PC-3 (cell line): Measurements from ENCODE around the gene GLMN. TPM values are rescaled to one million over a fixed set of nuclear protein-coding genes. Genes with fewer than 3 reads are reported as not detected.
"Not testable (repeated sequence)": the region's sequence is repeated elsewhere in the genome, so short reads cannot be mapped to it uniquely, and the experiment has no call there.

Source experiments
- ATAC-seq: fragments of 200-7000 bp; cut with Tn5 transposase; 2 replicates; pipeline ENCODE4 v1.9.1; 2020; ENCODE audit warnings: mild to moderate bottlenecking, moderate library complexity
- BruUV-seq: library from RNA; stranded (reverse); fragments of 400-500 nt; replicated peaks from 2 replicates; lab custom pipeline; 2021; lab: Mats Ljungman, UMichigan
- CTCF ChIA-PET: fragments of 300-600 bp; sonication (Branson Sonifier 250); formaldehyde crosslinking; loops from one replicate; lab custom pipeline; 2022; ENCODE audit warnings: antibody characterized with exemption; lab: Charles Lee
- POLR2A ChIA-PET: fragments of 300-600 bp; sonication (Branson Sonifier 250); formaldehyde crosslinking; loops from one replicate; lab custom pipeline; 2022; ENCODE audit warnings: antibody characterized with exemption; ENCODE audit not compliant: unreplicated experiment; lab: Charles Lee
- DNase-seq: peaks from one replicate; pipeline ENCODE4 v3.0.0-alpha.2; 2015
- H2AFZ ChIP-seq: fragments of 300-600 bp; sonication (generic); 2 replicates; pipeline ENCODE4 v1.6.0; 2016; ENCODE audit warnings: antibody characterized with exemption, low read length
- H3F3A ChIP-seq: fragments of 300-600 bp; sonication (generic); one replicate; pipeline ENCODE4 v1.6.0; 2017; ENCODE audit warnings: antibody characterized with exemption, low read length, control low read depth, mild to moderate bottlenecking; ENCODE audit not compliant: unreplicated experiment
- H3K27ac ChIP-seq: fragments of 300-600 bp; sonication (generic); 2 replicates; pipeline ENCODE4 v1.5.1; 2016; ENCODE audit warnings: mild to moderate bottlenecking, low read length
- H3K27me3 ChIP-seq: fragments of 300-600 bp; sonication (generic); 2 replicates; pipeline ENCODE4 v1.6.1; 2016; ENCODE audit warnings: low read length, mixed read lengths
- H3K36me3 ChIP-seq: fragments of 300-600 bp; sonication (generic); 2 replicates; pipeline ENCODE4 v1.6.1; 2016; ENCODE audit warnings: low read depth, mixed run types, low read length, mixed read lengths
- H3K4me1 ChIP-seq: fragments of 300-600 bp; sonication (generic); 2 replicates; pipeline ENCODE4 v1.5.1; 2016; ENCODE audit warnings: low read length; ENCODE audit not compliant: insufficient read depth
- H3K4me2 ChIP-seq: fragments of 300-600 bp; sonication (generic); 2 replicates; pipeline ENCODE4 v1.6.0; 2016; ENCODE audit warnings: low read length
- H3K4me3 ChIP-seq: fragments of 300-600 bp; sonication (generic); 2 replicates; pipeline ENCODE4 v1.5.1; 2016; ENCODE audit warnings: mild to moderate bottlenecking, low read length, mixed read lengths
- H3K79me2 ChIP-seq: fragments of 300-600 bp; sonication (generic); 2 replicates; pipeline ENCODE4 v1.6.1; 2017; ENCODE audit warnings: low read length, mixed read lengths
- H3K9ac ChIP-seq: fragments of 300-600 bp; sonication (generic); 2 replicates; pipeline ENCODE4 v1.6.0; 2016; ENCODE audit warnings: mild to moderate bottlenecking, low read length
- H3K9me2 ChIP-seq: fragments of 300-600 bp; sonication (generic); replicated peaks from 2 replicates; pipeline ENCODE4 v1.6.1; 2016; ENCODE audit warnings: mixed run types, low read length, mixed read lengths
- H3K9me3 ChIP-seq: fragments of 300-600 bp; sonication (generic); 2 replicates; pipeline ENCODE4 v1.6.1; 2016; ENCODE audit warnings: low read length, mixed read lengths
- H4K20me1 ChIP-seq: fragments of 300-600 bp; sonication (generic); 2 replicates; pipeline ENCODE4 v1.6.1; 2016; ENCODE audit warnings: low read length, mixed read lengths
- EZH2 ChIP-seq: fragments of 300-600 bp; sonication (generic); IDR thresholded peaks from one replicate; pipeline ENCODE4 v1.6.1; 2017; ENCODE audit warnings: antibody characterized with exemption, mild to moderate bottlenecking, low read length; ENCODE audit not compliant: unreplicated experiment
- EZH2phosphoT487 ChIP-seq: fragments of 300-600 bp; sonication (generic); IDR thresholded peaks from 2 replicates; pipeline ENCODE4 v1.6.1; 2018; ENCODE audit warnings: mild to moderate bottlenecking, antibody characterized with exemption, low read length, borderline replicate concordance
- intact Hi-C: fragments of 100-400 bp; cut with micrococcal nuclease; formaldehyde crosslinking; loops from 2 replicates; pipeline ENCODE4 v1.9.0; 2023
- total RNA-seq: library from RNA; depleted of rRNA; stranded (reverse); fragments of >200 nt; gene quantifications from 2 replicates; pipeline ENCODE4 v1.2.3, GENCODE V29; 2014
- TF ChIP-seq, protein P1 (sequence below): fragments of 300-600 bp; sonication (generic); conservative IDR thresholded peaks from 2 replicates; pipeline ENCODE4 v1.5.1; 2017; ENCODE audit warnings: antibody characterized with exemption, low read depth, mild to moderate bottlenecking, low read length

GLMN gene
- total RNA-seq, 1 experiment from 2014 or later, result 13.6 TPM

DNA sequence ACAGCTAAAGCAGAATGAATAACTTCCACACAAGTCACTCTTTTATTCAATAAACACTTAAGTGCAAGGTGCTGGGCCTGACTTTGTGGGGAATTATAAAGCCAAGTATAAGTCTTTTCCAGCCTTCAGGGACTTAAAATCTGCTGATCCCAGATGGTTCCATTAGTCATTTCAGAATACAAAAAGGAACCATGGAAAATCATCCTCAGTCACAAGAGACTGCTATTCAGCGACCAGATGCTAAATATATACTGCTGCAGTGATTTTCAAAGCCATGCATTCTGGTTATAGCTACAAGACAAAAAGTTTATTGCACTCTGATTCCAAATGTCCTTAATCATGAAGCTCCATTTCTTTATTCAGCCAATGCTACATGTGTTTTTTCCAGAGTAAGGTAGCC, 25.7 kb downstream of the GLMN start:
- no peaks in the 10 kb centered on the region for H3K9me2 ChIP-seq
- H3K27ac ChIP-seq, result no peak overlapping the region
- CTCF ChIA-PET, result no interaction called here
- H4K20me1 ChIP-seq, result no peaks in the 10 kb centered on the region
- ATAC-seq (no peak), DNase-seq (no peak)
- TF ChIP-seq EZH2, result no peak
- TF ChIP-seq, protein P1, sequence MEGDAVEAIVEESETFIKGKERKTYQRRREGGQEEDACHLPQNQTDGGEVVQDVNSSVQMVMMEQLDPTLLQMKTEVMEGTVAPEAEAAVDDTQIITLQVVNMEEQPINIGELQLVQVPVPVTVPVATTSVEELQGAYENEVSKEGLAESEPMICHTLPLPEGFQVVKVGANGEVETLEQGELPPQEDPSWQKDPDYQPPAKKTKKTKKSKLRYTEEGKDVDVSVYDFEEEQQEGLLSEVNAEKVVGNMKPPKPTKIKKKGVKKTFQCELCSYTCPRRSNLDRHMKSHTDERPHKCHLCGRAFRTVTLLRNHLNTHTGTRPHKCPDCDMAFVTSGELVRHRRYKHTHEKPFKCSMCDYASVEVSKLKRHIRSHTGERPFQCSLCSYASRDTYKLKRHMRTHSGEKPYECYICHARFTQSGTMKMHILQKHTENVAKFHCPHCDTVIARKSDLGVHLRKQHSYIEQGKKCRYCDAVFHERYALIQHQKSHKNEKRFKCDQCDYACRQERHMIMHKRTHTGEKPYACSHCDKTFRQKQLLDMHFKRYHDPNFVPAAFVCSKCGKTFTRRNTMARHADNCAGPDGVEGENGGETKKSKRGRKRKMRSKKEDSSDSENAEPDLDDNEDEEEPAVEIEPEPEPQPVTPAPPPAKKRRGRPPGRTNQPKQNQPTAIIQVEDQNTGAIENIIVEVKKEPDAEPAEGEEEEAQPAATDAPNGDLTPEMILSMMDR, result no peak
- TF ChIP-seq EZH2phosphoT487, result no peak
- 0 out of 2 replicates have a peak, but pooled peaks cover 5% of the 10 kb centered on the region for H3K4me1 ChIP-seq
- no peaks in the 10 kb centered on the region for H3K27me3 ChIP-seq
- no TSS peak for BruUV-seq
- POLR2A ChIA-PET, result interaction anchor here (0.6 kb wide), 1 partner anchor 113 kb away, joined by 7 read pairs; no protein-coding TSS in a partner anchor
- peaks cover 26% of the 10 kb centered on the region for H3K36me3 ChIP-seq
- no peak overlapping the region for H2AFZ ChIP-seq
- no peak overlapping the region for H3K4me2 ChIP-seq
- H3F3A ChIP-seq, result no peaks in the 10 kb centered on the region
- intact Hi-C loops, result no loop called here
- H3K9ac ChIP-seq, result no peak overlapping the region
- H3K9me3 ChIP-seq, result no peaks in the 10 kb centered on the region
- H3K79me2 ChIP-seq, result no peaks in the 10 kb centered on the region
- no peak overlapping the region for H3K4me3 ChIP-seq

DNA sequence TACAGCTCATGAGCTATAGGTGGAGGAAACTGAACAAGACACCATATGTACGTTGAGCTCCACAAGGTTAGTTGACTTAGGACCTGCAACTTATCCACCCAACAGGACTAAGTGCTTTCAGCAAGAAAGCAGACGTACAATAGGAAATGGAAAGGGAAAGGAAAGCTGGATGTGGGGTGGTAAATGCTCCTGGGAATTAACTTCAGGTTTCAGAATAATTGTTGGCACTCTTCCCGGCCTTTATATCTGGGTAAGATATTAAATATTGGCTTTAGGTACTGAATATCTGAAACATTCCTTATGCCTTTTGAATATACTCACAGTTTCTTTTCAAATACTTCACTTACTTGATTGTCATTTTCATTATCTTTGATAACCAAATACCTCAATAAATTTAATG, 36.3 kb downstream of the GLMN start:
- no peaks in the 10 kb centered on the region for H3K79me2 ChIP-seq
- H3F3A ChIP-seq, result no peaks in the 10 kb centered on the region
- H3K27ac ChIP-seq, result no peak overlapping the region
- no peak overlapping the region for H3K4me3 ChIP-seq
- ATAC-seq, result no peak
- no peak overlapping the region for H3K9ac ChIP-seq
- no peak for DNase-seq
- intact Hi-C loops, result no loop called here
- BruUV-seq, result no TSS peak
- no peak overlapping the region for H2AFZ ChIP-seq
- TF ChIP-seq, protein P1, result no peak
- TF ChIP-seq EZH2phosphoT487 (no peak), EZH2 (no peak)
- H3K27me3 ChIP-seq, result no peaks in the 10 kb centered on the region
- ChIA-PET CTCF (interaction anchor here (0.7 kb wide), 1 partner anchor 851 kb away, joined by 3 read pairs; no protein-coding TSS in a partner anchor), POLR2A (no interaction called here)
- H3K9me3 ChIP-seq, result no peaks in the 10 kb centered on the region
- H3K9me2 ChIP-seq, result no peaks in the 10 kb centered on the region
- no peaks in the 10 kb centered on the region for H4K20me1 ChIP-seq
- H3K4me1 ChIP-seq, result no peaks in the 10 kb centered on the region
- peaks cover 3% of the 10 kb centered on the region for H3K36me3 ChIP-seq
- H3K4me2 ChIP-seq, result no peak overlapping the region

DNA sequence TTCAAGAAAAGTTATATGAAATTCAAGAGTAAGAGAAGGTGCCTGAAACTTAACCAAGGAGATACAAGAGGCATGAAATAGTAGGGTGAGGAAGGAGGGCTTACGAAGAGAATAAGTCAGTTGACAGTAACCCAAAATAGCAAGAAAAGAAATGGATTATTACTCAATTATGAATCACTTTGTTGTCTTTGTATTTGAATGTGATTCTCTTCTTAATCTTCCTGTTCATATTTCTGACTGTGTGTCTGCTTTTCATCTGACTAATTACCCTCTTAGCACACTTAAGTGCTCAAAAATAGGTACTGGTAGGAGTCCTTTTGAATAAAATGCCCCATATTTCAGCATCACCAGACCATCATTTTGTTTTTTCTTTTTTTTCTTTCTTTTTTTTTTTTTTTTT, 39.4 kb downstream of the GLMN start:
- Histone ChIP-seq H3K36me3 (no peaks in the 10 kb centered on the region; the same call in none of the 2 replicates), H3K4me1 (no peaks in the 10 kb centered on the region), H3K79me2 (no peaks in the 10 kb centered on the region), H3K4me2 (no peak overlapping the region), H3K9me2 (no peaks in the 10 kb centered on the region), H4K20me1 (no peaks in the 10 kb centered on the region), H3K27ac (no peak overlapping the region), H3K27me3 (no peaks in the 10 kb centered on the region), H3K4me3 (no peak overlapping the region), H3K9ac (no peak overlapping the region), H3F3A (no peaks in the 10 kb centered on the region), H3K9me3 (no peaks in the 10 kb centered on the region), H2AFZ (no peak overlapping the region)
- no peak for TF ChIP-seq EZH2phosphoT487
- TF ChIP-seq, protein P1, result no peak
- no peak for TF ChIP-seq EZH2
- no TSS peak for BruUV-seq
- peak; percentile 8 for DNase-seq
- ChIA-PET POLR2A (no interaction called here), CTCF (no interaction called here)
- intact Hi-C loops, result no loop called here
- ATAC-seq, result no peak

DNA sequence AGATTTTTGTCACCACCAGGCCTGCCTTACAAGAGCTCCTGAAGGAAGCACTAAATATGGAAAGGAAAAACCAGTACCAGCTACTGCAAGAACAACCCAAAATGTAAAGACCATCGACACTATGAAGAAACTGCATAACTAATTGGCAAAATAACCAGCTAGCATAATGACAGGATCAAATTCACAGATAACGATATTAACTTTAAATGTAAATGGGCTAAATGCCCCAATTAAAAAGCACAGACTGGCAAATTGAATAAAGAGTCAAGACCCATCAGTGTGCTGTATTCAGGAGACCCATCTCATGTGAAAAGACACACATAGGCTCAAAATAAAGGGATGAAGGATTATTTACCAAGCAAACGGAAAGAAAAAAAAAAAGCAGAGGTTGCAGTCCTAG, 44.1 kb downstream of the GLMN start:
- H3K36me3 ChIP-seq, H3K27ac ChIP-seq, POLR2A ChIA-PET, H3K4me3 ChIP-seq, H3F3A ChIP-seq, H3K9ac ChIP-seq, intact Hi-C loops, H3K9me3 ChIP-seq, H2AFZ ChIP-seq, H3K4me1 ChIP-seq, H3K4me2 ChIP-seq, DNase-seq, H3K79me2 ChIP-seq, H3K9me2 ChIP-seq, H3K27me3 ChIP-seq, H4K20me1 ChIP-seq, BruUV-seq, ATAC-seq: not testable (repeated sequence)
- CTCF ChIA-PET, result interaction anchor here (1.1 kb wide), 1 partner anchor 37 kb away, joined by 3 read pairs; no protein-coding TSS in a partner anchor
